Measurements from ENCODE around the gene FOXO3.

FOXO3 gene

DNA sequence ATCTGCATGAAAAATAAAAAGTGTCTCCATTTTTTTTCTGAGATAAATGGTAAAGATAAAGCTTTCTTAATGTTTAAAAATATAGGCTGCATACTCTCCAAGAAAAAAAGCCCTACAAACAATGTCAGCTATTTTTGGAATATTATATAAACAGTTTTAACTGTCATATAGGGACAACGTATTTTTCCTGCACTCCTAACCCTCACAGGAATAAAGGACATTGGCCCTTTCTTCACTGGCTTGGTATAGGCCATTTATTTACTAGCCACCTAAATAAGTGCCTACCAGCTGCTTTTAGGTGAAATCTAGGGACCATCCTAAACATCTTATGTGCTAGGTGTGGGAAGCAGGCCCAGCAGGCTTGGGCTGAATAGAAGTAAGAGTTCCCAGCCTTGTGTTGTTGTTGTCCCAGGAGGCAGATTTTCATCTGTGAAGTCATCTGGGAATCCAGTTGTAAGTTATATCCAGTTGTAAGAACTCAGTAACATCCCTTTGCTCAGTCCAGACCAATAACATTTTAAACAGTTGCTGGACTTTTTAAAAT, 21.3 kb downstream of the FOXO3 start:
- no peak overlapping the region for H3K4me3 ChIP-seq (replicated peaks in 1 of 2; ENCODE audit: low read depth in 2 of 2, low read length in 2 of 2)
- TF ChIP-seq, protein P1, sequence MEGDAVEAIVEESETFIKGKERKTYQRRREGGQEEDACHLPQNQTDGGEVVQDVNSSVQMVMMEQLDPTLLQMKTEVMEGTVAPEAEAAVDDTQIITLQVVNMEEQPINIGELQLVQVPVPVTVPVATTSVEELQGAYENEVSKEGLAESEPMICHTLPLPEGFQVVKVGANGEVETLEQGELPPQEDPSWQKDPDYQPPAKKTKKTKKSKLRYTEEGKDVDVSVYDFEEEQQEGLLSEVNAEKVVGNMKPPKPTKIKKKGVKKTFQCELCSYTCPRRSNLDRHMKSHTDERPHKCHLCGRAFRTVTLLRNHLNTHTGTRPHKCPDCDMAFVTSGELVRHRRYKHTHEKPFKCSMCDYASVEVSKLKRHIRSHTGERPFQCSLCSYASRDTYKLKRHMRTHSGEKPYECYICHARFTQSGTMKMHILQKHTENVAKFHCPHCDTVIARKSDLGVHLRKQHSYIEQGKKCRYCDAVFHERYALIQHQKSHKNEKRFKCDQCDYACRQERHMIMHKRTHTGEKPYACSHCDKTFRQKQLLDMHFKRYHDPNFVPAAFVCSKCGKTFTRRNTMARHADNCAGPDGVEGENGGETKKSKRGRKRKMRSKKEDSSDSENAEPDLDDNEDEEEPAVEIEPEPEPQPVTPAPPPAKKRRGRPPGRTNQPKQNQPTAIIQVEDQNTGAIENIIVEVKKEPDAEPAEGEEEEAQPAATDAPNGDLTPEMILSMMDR (IDR thresholded peaks at IDR 0.05; ENCODE audit: low read depth, low read length) = no peak
- DNase-seq (ENCODE audit: low read depth in 2 of 2) = peak in 1 of 2 donors; percentile 62

- TF ChIP-seq, protein P1 (IDR thresholded peaks at IDR 0.05; ENCODE audit: low read depth, low read length) = no peak
- no peak overlapping the region for H3K4me3 ChIP-seq (replicated peaks in 1 of 2; ENCODE audit: low read depth in 2 of 2, low read length in 2 of 2)
- DNase-seq (ENCODE audit: low read depth in 2 of 2) = no peak
These were observed 21.9 kb downstream of the FOXO3 start for GRCh38 chr6:108582618-108583017.

- DNase-seq (ENCODE audit: low read depth in 2 of 2) = no peak
- TF ChIP-seq, protein P1 (IDR thresholded peaks at IDR 0.05; ENCODE audit: low read depth, low read length) = no peak
- no peak overlapping the region for H3K4me3 ChIP-seq (replicated peaks in 1 of 2; ENCODE audit: low read depth in 2 of 2, low read length in 2 of 2)
These were observed 23.6 kb downstream of the FOXO3 start for GRCh38 chr6:108584323-108584722.

GRCh38 chr6:108585359-108585758, 24.6 kb downstream of the FOXO3 start:
- TF ChIP-seq, protein P1 (IDR thresholded peaks at IDR 0.05; ENCODE audit: low read depth, low read length) = no peak
- no peak overlapping the region for H3K4me3 ChIP-seq (replicated peaks in 1 of 2; ENCODE audit: low read depth in 2 of 2, low read length in 2 of 2)
- DNase-seq (ENCODE audit: low read depth in 2 of 2) = no peak

DNA sequence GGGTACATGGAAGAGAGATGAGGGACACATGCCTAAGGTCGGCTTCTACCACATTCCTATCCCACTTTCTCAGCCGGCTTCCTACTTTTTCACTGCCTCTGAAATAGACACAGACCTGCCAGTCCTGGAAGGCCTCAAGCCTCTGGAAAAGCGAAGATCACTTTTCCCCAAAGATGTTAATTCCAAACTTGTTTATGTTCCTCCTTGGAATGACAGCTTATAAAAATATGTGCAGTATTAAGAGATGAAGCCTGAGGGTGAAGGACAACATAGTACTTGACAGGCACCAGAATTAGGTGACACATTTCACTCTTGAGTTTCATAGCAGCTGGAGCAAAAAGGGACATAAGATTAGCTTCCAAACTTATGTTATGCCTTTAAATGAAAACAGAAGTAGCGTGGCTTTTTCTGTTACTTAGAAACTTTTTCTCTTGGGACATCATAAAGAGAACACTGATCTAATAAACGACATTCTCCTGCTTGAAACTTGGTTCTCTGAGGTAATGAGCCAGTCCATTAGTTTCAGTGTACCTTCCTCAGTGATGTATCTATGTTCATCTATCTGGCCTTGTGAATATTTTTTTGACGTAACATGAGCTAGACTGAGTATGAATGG, 25.3 kb downstream of the FOXO3 start:
- TF ChIP-seq, protein P1 (IDR thresholded peaks at IDR 0.05; ENCODE audit: low read depth, low read length) = no peak

DNA sequence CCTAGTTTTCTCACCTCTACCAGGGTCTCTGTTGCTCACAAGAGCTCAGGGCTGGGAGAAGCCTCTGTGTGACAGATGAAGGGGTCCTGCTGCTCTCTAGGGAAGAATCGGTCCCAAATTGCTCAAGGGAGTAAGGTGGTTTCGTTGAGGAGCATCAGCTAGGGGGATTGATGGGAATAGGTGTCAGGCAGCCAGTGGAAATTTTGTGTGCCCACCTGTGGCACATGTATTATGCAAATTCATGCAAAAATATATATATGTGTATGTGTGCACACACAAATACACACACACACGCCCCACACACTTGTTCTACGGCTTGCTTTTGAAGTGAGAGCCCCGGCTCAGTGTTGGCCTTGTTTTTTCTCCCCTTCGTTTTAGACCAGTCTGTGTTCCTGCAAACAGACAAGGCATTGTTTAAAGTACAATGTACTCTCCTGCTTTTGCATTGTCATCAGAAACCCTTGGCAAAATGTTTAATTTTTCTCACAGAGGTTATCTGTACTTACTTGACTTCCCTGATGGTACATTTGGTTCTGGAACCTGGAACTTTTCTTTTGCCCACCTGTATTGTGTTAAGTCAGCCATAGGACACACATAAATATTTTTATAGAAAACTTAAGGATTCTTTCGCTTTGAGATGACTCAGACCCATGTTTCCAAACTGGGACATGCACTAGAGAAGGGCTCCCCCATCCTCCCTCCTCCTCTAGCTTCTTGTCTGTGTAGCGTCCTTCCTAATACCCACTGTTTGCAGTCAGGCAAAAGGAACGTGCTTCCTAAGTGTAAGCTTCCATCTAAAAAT, 26.7 kb downstream of the FOXO3 start:
- peak overlapping the region in 1 of 2 donors; percentile 1 for H3K4me3 ChIP-seq (replicated peaks in 1 of 2; ENCODE audit: low read depth in 2 of 2, low read length in 2 of 2)
- TF ChIP-seq, protein P1 (IDR thresholded peaks at IDR 0.05; ENCODE audit: low read depth, low read length) = no peak
- peak; percentile 74 to 88 for DNase-seq (ENCODE audit: low read depth in 2 of 2)

More for the DNA sequence above, 25.3 kb downstream of the FOXO3 start:
- no peak overlapping the region for H3K4me3 ChIP-seq (replicated peaks in 1 of 2; ENCODE audit: low read depth in 2 of 2, low read length in 2 of 2)
- DNase-seq (ENCODE audit: low read depth in 2 of 2) = no peak

Measured in cardiac fibroblast (primary cell).